HEK293 (cell line): ENCODE results near the gene DUSP21.
"Not testable (repeated sequence)": the region's sequence is repeated elsewhere in the genome, so short reads cannot be mapped to it uniquely, and the experiment has no call there.

ENCODE experiments used
- CTCF ChIA-PET: fragments of 350-600 bp; formaldehyde crosslinking; extraction: SDS; loops from one replicate; lab custom pipeline; 2021; ENCODE audit warnings: antibody characterized with exemption; lab: Yijun Ruan, JAX
- POLR2A ChIA-PET: fragments of 300-600 bp; formaldehyde crosslinking; extraction: SDS; loops from one replicate; lab custom pipeline; 2020; ENCODE audit warnings: antibody characterized with exemption, inconsistent platforms; lab: Yijun Ruan, JAX
- H3K27ac ChIP-seq: fragments of 200-500 bp; sonication (Bioruptor generic); 2 replicates; pipeline ENCODE4 v1.5.1; 2014; ENCODE audit warnings: low read depth, low read length, control low read depth, inconsistent platforms; ENCODE audit errors: extremely low read depth
- H3K36me3 ChIP-seq, 2 experiments: fragments of 200-500 bp in 1 of 2; sonication (Bioruptor generic) in 1 of 2; 1 replicate in 1 of 2; 2 replicates in 1 of 2; pipeline ENCODE4 v1.5.1; 2014 to 2017; ENCODE audit warnings: inconsistent platforms in 2 of 2, low read length in 2 of 2; ENCODE audit not compliant: control insufficient read depth in 2 of 2, insufficient read depth in 1 of 2
- H3K4me1 ChIP-seq: fragments of 200-500 bp; sonication (Bioruptor generic); 2 replicates; pipeline ENCODE4 v1.5.1; 2014; ENCODE audit warnings: mild to moderate bottlenecking, low read length, inconsistent platforms; ENCODE audit not compliant: control insufficient read depth, insufficient read depth
- H3K4me3 ChIP-seq: 2 replicates; pipeline ENCODE4 v1.5.1; 2011; ENCODE audit warnings: low read depth, mild to moderate bottlenecking, control low read depth, low read length, moderate library complexity
- H3K9me3 ChIP-seq: fragments of 200-500 bp; sonication (Bioruptor generic); 2 replicates; pipeline ENCODE4 v1.5.1; 2014; ENCODE audit warnings: low read depth, low read length, inconsistent platforms; ENCODE audit not compliant: control insufficient read depth, insufficient read depth
- EGR2 ChIP-seq: fragments of 450-650 bp; formaldehyde crosslinking; IDR thresholded peaks from 2 replicates; pipeline ENCODE4 v1.5.1; 2016; ENCODE audit warnings: low read depth, missing biosample characterization, missing genetic modification characterization
- OSR2 ChIP-seq: fragments of 450-650 bp; formaldehyde crosslinking; IDR thresholded peaks from 2 replicates; pipeline ENCODE4 v1.5.1; 2016; ENCODE audit warnings: missing biosample characterization, missing genetic modification characterization
- SETDB1 ChIP-seq: IDR thresholded peaks from one replicate; pipeline ENCODE4 v1.6.1; 2017; ENCODE audit warnings: mild to moderate bottlenecking, low read length, moderate library complexity, mixed read lengths; ENCODE audit not compliant: insufficient read length
- ZBTB1 ChIP-seq: fragments of 450-650 bp; formaldehyde crosslinking; IDR thresholded peaks from 2 replicates; pipeline ENCODE4 v1.5.1; 2016; ENCODE audit warnings: missing biosample characterization, missing genetic modification characterization
- ZFHX2 ChIP-seq: fragments of 450-650 bp; formaldehyde crosslinking; conservative IDR thresholded peaks from 2 replicates; pipeline ENCODE4 v1.5.1; 2016; ENCODE audit warnings: missing biosample characterization, missing genetic modification characterization
- ZNF19 ChIP-seq: fragments of 450-650 bp; formaldehyde crosslinking; IDR thresholded peaks from 2 replicates; pipeline ENCODE4; 2016; ENCODE audit warnings: missing biosample characterization, missing genetic modification characterization, low read depth
- ZNF302 ChIP-seq: fragments of 450-650 bp; formaldehyde crosslinking; IDR thresholded peaks from 2 replicates; pipeline ENCODE4 v1.5.1; 2016; ENCODE audit warnings: missing biosample characterization, missing genetic modification characterization, low read depth
- ZNF433 ChIP-seq: fragments of 450-650 bp; formaldehyde crosslinking; IDR thresholded peaks from 2 replicates; pipeline ENCODE4 v1.5.1; 2016; ENCODE audit warnings: missing biosample characterization, missing genetic modification characterization, low read depth
- ZNF514 ChIP-seq: fragments of 450-650 bp; formaldehyde crosslinking; IDR thresholded peaks from 2 replicates; pipeline ENCODE4 v1.5.1; 2016; ENCODE audit warnings: missing biosample characterization, missing genetic modification characterization
- ZNF544 ChIP-seq: fragments of 450-650 bp; formaldehyde crosslinking; IDR thresholded peaks from 2 replicates; pipeline ENCODE4 v1.5.0; 2017; ENCODE audit warnings: missing biosample characterization, missing genetic modification characterization
- ZNF558 ChIP-seq: fragments of 450-650 bp; formaldehyde crosslinking; IDR thresholded peaks from 2 replicates; pipeline ENCODE4 v1.5.1; 2016; ENCODE audit warnings: missing biosample characterization, missing genetic modification characterization
- ZNF677 ChIP-seq: fragments of 450-650 bp; IDR thresholded peaks from 2 replicates; pipeline ENCODE4 v1.5.0; 2018; ENCODE audit warnings: missing biosample characterization, mild to moderate bottlenecking, missing genetic modification characterization, moderate library complexity
- ZNF768 ChIP-seq: fragments of 450-650 bp; formaldehyde crosslinking; IDR thresholded peaks from 2 replicates; pipeline ENCODE4 v1.5.1; 2018; ENCODE audit warnings: missing biosample characterization, mild to moderate bottlenecking, missing genetic modification characterization
- ZSCAN30 ChIP-seq: fragments of 450-650 bp; IDR thresholded peaks from 2 replicates; pipeline ENCODE4 v1.5.1; 2018; ENCODE audit warnings: missing biosample characterization, mild to moderate bottlenecking, missing genetic modification characterization, moderate library complexity
- TF ChIP-seq, protein P1 (sequence below): fragments of 450-650 bp; formaldehyde crosslinking; IDR thresholded peaks from 2 replicates; pipeline ENCODE4 v1.5.1; 2016; ENCODE audit warnings: missing biosample characterization, missing genetic modification characterization
- TF ChIP-seq, protein P2 (sequence below): fragments of 450-650 bp; formaldehyde crosslinking; IDR thresholded peaks from 2 replicates; pipeline ENCODE4 v1.5.1; 2016; ENCODE audit warnings: missing biosample characterization, missing genetic modification characterization
- TF ChIP-seq, protein P3 (sequence below): fragments of 450-650 bp; formaldehyde crosslinking; IDR thresholded peaks from 2 replicates; pipeline ENCODE4 v1.5.1; 2016; ENCODE audit warnings: missing biosample characterization, missing genetic modification characterization
- TF ChIP-seq, protein P4 (sequence below): fragments of 450-650 bp; IDR thresholded peaks from 2 replicates; pipeline ENCODE4 v1.5.1; 2018; ENCODE audit warnings: missing biosample characterization, mild to moderate bottlenecking, missing genetic modification characterization

Gene DUSP21

DNA sequence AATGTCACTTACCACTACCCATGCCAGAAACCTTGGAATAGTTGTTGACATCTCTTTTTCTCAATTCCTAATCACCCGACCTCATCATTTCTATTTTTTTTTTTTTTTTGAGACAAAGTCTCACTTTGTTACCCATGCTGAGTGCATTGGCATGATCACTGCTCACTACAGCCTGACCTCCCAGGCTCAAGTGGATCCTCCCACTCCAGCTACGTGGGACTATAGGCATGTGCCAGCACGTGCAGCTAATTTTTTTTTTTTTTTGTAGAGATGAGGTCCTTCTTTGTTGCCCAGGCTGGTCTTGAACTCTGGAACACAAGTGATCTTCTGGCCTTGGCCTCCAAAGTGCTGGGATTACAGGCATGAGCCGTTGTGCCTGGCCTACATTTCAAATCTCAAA lies 41.1 kb downstream of the DUSP21 start:
- H3K4me1 ChIP-seq: no peaks in the 10 kb centered on the region
- no peaks in the 10 kb centered on the region for H3K9me3 ChIP-seq
- POLR2A ChIA-PET: no interaction called here

DNA sequence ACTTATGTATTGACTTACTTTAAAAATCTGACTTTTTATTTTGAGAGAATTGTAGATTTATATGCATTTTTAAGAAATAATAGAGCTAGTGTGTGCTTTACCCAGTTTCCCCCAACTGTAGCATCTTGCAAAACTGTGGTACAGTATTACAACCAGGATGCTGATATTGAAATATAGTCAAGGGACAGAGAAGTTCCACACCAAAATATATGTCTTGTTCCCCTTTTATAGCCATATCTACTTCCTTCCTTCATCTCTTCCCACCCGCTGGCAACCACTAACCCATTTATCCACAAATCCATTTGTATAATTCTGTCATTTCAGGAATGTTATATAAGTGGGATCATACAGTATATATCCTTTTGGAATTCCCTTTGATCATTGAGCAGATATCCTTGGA lies 46.0 kb downstream of the DUSP21 start:
- POLR2A ChIA-PET: no interaction called here
- CTCF ChIA-PET: no interaction called here
- peaks cover 0 to 3% of the 10 kb centered on the region in 2 experiments; a peak in 1 of 3 replicates for H3K36me3 ChIP-seq
- no peak for TF ChIP-seq ZNF544 (tag by site-specific recombination)
- no peak for TF ChIP-seq ZNF302 (tag by site-specific recombination)
- TF ChIP-seq, protein P1, sequence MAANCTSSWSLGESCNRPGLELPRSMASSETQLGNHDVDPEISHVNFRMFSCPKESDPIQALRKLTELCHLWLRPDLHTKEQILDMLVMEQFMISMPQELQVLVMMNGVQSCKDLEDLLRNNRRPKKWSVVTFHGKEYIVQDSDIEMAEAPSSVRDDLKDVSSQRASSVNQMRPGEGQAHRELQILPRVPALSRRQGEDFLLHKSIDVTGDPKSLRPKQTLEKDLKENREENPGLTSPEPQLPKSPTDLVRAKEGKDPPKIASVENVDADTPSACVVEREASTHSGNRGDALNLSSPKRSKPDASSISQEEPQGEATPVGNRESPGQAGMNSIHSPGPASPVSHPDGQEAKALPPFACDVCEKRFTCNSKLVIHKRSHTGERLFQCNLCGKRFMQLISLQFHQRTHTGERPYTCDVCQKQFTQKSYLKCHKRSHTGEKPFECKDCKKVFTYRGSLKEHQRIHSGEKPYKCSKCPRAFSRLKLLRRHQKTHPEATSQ (tag by site-specific recombination): no peak
- TF ChIP-seq ZNF768 (tag by site-specific recombination): no peak
- TF ChIP-seq ZNF677: no peak
- TF ChIP-seq, protein P2, sequence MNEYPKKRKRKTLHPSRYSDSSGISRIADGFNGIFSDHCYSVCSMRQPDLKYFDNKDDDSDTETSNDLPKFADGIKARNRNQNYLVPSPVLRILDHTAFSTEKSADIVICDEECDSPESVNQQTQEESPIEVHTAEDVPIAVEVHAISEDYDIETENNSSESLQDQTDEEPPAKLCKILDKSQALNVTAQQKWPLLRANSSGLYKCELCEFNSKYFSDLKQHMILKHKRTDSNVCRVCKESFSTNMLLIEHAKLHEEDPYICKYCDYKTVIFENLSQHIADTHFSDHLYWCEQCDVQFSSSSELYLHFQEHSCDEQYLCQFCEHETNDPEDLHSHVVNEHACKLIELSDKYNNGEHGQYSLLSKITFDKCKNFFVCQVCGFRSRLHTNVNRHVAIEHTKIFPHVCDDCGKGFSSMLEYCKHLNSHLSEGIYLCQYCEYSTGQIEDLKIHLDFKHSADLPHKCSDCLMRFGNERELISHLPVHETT: no peak
- TF ChIP-seq ZBTB1: no peak
- TF ChIP-seq, all 188 proteins: peak for 0
- no peaks in the 10 kb centered on the region for H3K4me1 ChIP-seq
- H3K9me3 ChIP-seq: no peaks in the 10 kb centered on the region
- no peak overlapping the region for H3K27ac ChIP-seq
- H3K4me3 ChIP-seq: no peak overlapping the region

More for the DNA sequence above, 41.1 kb downstream of the DUSP21 start:
- TF ChIP-seq ZFHX2 (tag by site-specific recombination): peak; percentile 68
- TF ChIP-seq EGR2 (tag by site-specific recombination): peak; percentile 58; the same call in 1 of the 2 replicates
- TF ChIP-seq, protein P3, sequence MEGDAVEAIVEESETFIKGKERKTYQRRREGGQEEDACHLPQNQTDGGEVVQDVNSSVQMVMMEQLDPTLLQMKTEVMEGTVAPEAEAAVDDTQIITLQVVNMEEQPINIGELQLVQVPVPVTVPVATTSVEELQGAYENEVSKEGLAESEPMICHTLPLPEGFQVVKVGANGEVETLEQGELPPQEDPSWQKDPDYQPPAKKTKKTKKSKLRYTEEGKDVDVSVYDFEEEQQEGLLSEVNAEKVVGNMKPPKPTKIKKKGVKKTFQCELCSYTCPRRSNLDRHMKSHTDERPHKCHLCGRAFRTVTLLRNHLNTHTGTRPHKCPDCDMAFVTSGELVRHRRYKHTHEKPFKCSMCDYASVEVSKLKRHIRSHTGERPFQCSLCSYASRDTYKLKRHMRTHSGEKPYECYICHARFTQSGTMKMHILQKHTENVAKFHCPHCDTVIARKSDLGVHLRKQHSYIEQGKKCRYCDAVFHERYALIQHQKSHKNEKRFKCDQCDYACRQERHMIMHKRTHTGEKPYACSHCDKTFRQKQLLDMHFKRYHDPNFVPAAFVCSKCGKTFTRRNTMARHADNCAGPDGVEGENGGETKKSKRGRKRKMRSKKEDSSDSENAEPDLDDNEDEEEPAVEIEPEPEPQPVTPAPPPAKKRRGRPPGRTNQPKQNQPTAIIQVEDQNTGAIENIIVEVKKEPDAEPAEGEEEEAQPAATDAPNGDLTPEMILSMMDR (tag by site-specific recombination): no peak
- Histone ChIP-seq H3K4me3 (no peak overlapping the region), H3K27ac (no peak overlapping the region), H3K36me3 (peaks cover 0 to 3% of the 10 kb centered on the region in 2 experiments; a peak in 1 of 3 replicates)
- CTCF ChIA-PET: no interaction called here

DNA sequence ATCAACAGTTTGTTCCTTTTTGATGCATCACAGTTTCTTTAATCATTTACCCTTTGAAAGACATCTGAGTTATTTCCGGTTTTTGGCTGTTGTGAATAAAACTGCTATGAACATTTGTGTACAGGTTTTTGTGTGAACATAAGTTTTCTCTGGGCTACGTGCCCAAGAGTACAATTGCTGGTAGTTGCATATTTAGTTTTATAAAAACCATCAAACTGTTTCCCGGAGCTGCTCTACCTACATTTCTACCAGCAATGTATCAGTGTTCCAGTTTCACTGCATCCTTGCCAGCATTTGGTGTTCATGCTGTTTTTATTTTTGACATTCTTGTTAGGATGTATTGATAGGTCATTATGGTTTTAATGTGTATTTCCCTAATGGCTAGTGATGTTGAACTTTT lies 46.4 kb downstream of the DUSP21 start:
- H3K9me3 ChIP-seq: no peaks in the 10 kb centered on the region
- no peak overlapping the region for H3K4me3 ChIP-seq
- ChIA-PET CTCF (no interaction called here), POLR2A (no interaction called here)
- H3K27ac ChIP-seq: no peak overlapping the region
- TF ChIP-seq ZNF433 (tag by site-specific recombination) (no peak), ZNF558 (tag by site-specific recombination) (no peak), ZNF19 (tag by site-specific recombination) (no peak), OSR2 (tag by site-specific recombination) (no peak), ZSCAN30 (tag by site-specific recombination) (no peak), ZNF514 (no peak), SETDB1 (peak; percentile 34)
- TF ChIP-seq, protein P4, sequence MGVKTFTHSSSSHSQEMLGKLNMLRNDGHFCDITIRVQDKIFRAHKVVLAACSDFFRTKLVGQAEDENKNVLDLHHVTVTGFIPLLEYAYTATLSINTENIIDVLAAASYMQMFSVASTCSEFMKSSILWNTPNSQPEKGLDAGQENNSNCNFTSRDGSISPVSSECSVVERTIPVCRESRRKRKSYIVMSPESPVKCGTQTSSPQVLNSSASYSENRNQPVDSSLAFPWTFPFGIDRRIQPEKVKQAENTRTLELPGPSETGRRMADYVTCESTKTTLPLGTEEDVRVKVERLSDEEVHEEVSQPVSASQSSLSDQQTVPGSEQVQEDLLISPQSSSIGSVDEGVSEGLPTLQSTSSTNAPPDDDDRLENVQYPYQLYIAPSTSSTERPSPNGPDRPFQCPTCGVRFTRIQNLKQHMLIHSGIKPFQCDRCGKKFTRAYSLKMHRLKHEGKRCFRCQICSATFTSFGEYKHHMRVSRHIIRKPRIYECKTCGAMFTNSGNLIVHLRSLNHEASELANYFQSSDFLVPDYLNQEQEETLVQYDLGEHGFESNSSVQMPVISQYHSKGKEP (tag by site-specific recombination): no peak
- peaks cover 0 to 3% of the 10 kb centered on the region in 2 experiments; a peak in 1 of 3 replicates for H3K36me3 ChIP-seq
- H3K4me1 ChIP-seq: no peaks in the 10 kb centered on the region

DNA sequence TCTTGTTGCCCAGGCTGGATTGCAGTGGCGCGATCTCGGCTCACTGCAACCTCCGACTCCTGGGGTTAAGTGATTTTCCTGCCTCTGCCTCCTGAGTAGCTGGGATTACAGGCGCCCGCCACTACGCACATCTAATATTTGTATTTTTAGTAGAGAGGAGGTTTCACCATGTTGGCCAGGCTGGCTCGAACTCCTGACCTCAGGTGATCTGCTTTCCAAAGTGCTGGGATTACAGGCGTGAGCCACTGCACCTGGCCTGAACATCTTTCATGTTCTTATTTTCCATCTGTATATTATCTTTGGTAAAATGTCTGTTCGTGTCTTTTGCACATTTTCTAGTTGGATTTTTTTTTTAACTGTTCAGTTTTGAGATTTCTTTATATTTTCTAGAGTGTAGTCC lies 46.9 kb downstream of the DUSP21 start:
- H3K27ac ChIP-seq, H3K4me1 ChIP-seq, H3K36me3 ChIP-seq, POLR2A ChIA-PET, CTCF ChIA-PET, H3K9me3 ChIP-seq, H3K4me3 ChIP-seq: not testable (repeated sequence)
